GM12878 (cell line): ENCODE measurements around the gene ASTL. TPM values are rescaled to one million over a fixed set of nuclear protein-coding genes. Genes with fewer than 3 reads are reported as not detected.
A peak's percentile ranks its signal among the peaks of the same experiment; 100 is the strongest.

ENCODE experiments used
- ATAC-seq: fragments of 200-7000 bp; cut with Tn5 transposase; 3 replicates; pipeline ENCODE4 v1.9.1; 2020; ENCODE audit warnings: mild to moderate bottlenecking, moderate library complexity
- BruUV-seq: library from RNA; stranded (reverse); fragments of 400-500 nt; replicated peaks from 2 replicates; lab custom pipeline; 2021; lab: Mats Ljungman, UMichigan
- CTCF ChIA-PET: fragments of 300-600 bp; sonication (Branson Sonifier 250); formaldehyde crosslinking; extraction: SDS; loops from one replicate; lab custom pipeline; 2021; ENCODE audit warnings: inconsistent platforms; lab: Yijun Ruan, JAX
- POLR2A ChIA-PET: fragments of 350-600 bp; formaldehyde crosslinking; extraction: SDS; loops from one replicate; lab custom pipeline; 2021; ENCODE audit warnings: inconsistent platforms; lab: Charles Lee
- RAD21 ChIA-PET: fragments of 300-600 bp; sonication (Branson Sonifier 250); formaldehyde crosslinking; loops from one replicate; lab custom pipeline; 2023; ENCODE audit warnings: antibody characterized with exemption; ENCODE audit not compliant: unreplicated experiment; lab: Charles Lee
- SMC1A ChIA-PET: fragments of 300-600 bp; sonication (Branson Sonifier 250); formaldehyde crosslinking; loops from one replicate; lab custom pipeline; 2023; ENCODE audit not compliant: unreplicated experiment, uncharacterized antibody; lab: Charles Lee
- DNase-seq: peaks from one replicate; pipeline ENCODE4 v3.0.0-alpha.2; 2011; ENCODE audit warnings: low read depth, low spot score
- FAIRE-seq: peaks from 3 replicates; lab custom pipeline; 2011; peaks lifted over from hg19 to GRCh38; lab: Jason Lieb, UNC
- H2AFZ ChIP-seq: 2 replicates; pipeline ENCODE4 v1.6.0; 2011; ENCODE audit warnings: low read depth, low read length, control low read depth; ENCODE audit not compliant: control insufficient read depth
- H3K27ac ChIP-seq: 2 replicates; pipeline ENCODE4 v1.5.1; 2011; ENCODE audit warnings: control low read depth; ENCODE audit not compliant: control insufficient read depth, insufficient read depth
- H3K27me3 ChIP-seq, 2 experiments: replicated peaks in 1 of 2; 2 replicates each; pipeline versions ENCODE4 v1.6.0 to v1.6.1; 2011; ENCODE audit warnings: low read length in 1 of 2; ENCODE audit not compliant: control insufficient read depth in 2 of 2, insufficient read depth in 2 of 2
- H3K36me3 ChIP-seq, 2 experiments: 2 replicates each; pipeline ENCODE4 v1.5.1; 2011; ENCODE audit warnings: low read length in 1 of 2; ENCODE audit not compliant: control insufficient read depth in 2 of 2, insufficient read depth in 2 of 2
- H3K4me1 ChIP-seq: 2 replicates; pipeline ENCODE4 v1.6.1; 2011; ENCODE audit warnings: mild to moderate bottlenecking, low read length, moderate library complexity, mixed read lengths; ENCODE audit not compliant: control insufficient read depth, insufficient read depth
- H3K4me2 ChIP-seq: 2 replicates; pipeline ENCODE4 v1.6.0; 2011; ENCODE audit warnings: control low read depth; ENCODE audit not compliant: control insufficient read depth, insufficient read depth
- H3K4me3 ChIP-seq: fragments of 200-600 bp; sonication (generic); 2 replicates; pipeline ENCODE4 v1.5.1; 2016
- H3K79me2 ChIP-seq: 2 replicates; pipeline ENCODE4 v1.6.0; 2011; ENCODE audit warnings: low read length; ENCODE audit not compliant: control insufficient read depth, insufficient read depth
- H3K9ac ChIP-seq: 2 replicates; pipeline ENCODE4 v1.8.0; 2011; ENCODE audit warnings: low read length, control low read depth, mixed read lengths; ENCODE audit not compliant: control insufficient read depth, insufficient read depth
- H3K9me3 ChIP-seq: replicated peaks from 3 replicates; pipeline ENCODE4 v1.5.1; 2011; ENCODE audit warnings: mild to moderate bottlenecking, low read length; ENCODE audit not compliant: control insufficient read depth, insufficient read depth
- H4K20me1 ChIP-seq: 2 replicates; pipeline ENCODE4 v1.6.0; 2011; ENCODE audit not compliant: control insufficient read depth, insufficient read depth
- HDGF ChIP-seq: fragments of 450-650 bp; IDR thresholded peaks from 2 replicates; pipeline ENCODE4 v1.6.1; 2016; ENCODE audit warnings: antibody characterized with exemption
- WGBS: methylation state at CpG from one replicate; pipeline ENCODE4 v1.1.6; 2016; ENCODE audit warnings: low lambda C conversion rate; ENCODE audit not compliant: insufficient replicate concordance, insufficient coverage; ENCODE audit errors: missing lambda C conversion rate; 5-methylcytosine and 5-hydroxymethylcytosine counted together
- in situ Hi-C: fragments of 300-500 bp; cut with MboI; formaldehyde crosslinking; loops from 9 replicates; pipeline ENCODE4 v1.14.3; 2018; ENCODE audit warnings: mixed read lengths
- intact Hi-C: fragments of 100-400 bp; cut with micrococcal nuclease; formaldehyde crosslinking; loops from one replicate; pipeline ENCODE4 v1.14.2; 2022; ENCODE audit not compliant: unreplicated experiment
- polyA plus RNA-seq, 11 experiments: library from polyadenylated mRNA; depleted of rRNA in 4 of 11; unstranded in 6 of 11; stranded (reverse) in 5 of 11; fragments of >200 nt; fragmentation: Nextera tagmentation in 4 of 11; fragmentation: Illumina TruSeq in 1 of 11; extraction: Ambion mirVana in 4 of 11; extraction: Trizol in 1 of 11; gene quantifications; 1 replicate in 1 of 11; 2 replicates in 10 of 11; pipeline versions ENCODE4 v1.2.1 to v1.2.3, GENCODE V29; 2011 to 2016; ENCODE audit warnings: inconsistent platforms in 2 of 11, missing spikeins in 2 of 11, low read depth in 1 of 11
- total RNA-seq, 4 experiments: library from RNA; depleted of rRNA in 3 of 4; stranded (reverse); fragments of >200 nt in 3 of 4; fragmentation: Illumina TruSeq in 1 of 4; extraction: Trizol in 1 of 4; gene quantifications; 2 replicates each; pipeline versions ENCODE4 v1.2.1 to v1.2.3, GENCODE V29; 2013 to 2021
- TF ChIP-seq, protein P1 (sequence below): fragments of 450-650 bp; formaldehyde crosslinking; IDR thresholded peaks from 2 replicates; pipeline ENCODE4 v1.5.0; 2022; ENCODE audit warnings: mild to moderate bottlenecking, missing genetic modification characterization

Gene ASTL
- total and polyA plus RNA-seq, 10 of the 15 experiments (the other 5 are each of a cell fraction or from before 2014, with no cell fraction given) = 0.18 to 1.0 (median 0.38) TPM; not detected in 4

DNA sequence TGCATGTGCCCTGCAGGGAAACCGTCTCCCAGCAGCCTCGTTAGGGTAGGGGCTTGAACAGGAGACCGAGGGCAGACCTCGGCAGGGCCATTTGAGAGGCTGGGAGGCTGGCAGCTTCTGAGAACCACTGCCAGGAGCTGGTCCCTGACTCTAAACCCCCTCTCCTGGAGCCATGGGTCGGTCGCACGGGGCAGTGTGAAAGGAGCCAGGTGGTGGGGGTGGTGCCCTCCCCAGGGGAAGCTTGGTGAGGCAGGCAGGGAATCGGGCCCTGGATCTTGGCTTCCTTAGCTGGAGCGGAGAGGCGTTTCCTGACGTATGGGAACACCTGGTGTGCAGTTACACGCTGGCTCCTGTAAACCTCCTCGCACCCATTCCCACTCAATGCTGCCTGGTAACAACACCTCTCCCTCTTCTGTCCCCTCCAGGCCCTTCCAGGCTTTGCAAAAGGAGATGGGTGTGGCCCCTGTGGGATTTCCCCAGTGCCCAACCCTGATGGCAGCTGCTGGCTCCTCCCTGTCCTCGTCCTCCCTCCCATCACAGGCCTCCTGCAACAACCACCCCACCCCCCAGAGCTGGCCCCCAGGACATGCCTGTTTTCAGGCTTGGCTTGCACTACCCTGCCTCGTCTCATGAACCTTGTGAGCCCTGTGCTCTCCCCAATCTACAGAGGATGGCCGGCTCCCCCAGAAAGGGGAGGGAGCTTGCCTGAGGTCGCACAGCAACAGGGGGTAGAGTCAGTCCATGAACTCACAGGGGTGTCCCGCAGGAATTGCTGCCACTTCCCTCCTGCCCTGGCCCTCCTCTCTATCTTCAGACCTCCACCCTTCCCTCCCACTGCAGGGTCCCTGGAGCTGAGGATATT lies 46.4 kb downstream of the ASTL start:
- FAIRE-seq (no peak), ATAC-seq (peak; percentile 48), DNase-seq (no peak)
- no TSS peak for BruUV-seq
- WGBS = 35% methylated on average over 18 of the region's 18 CpGs
- Histone ChIP-seq H3K27me3 (no peaks in the 10 kb centered on the region), H2AFZ (no peak overlapping the region), H3K9me3 (no peaks in the 10 kb centered on the region), H3K9ac (no peak overlapping the region), H3K79me2 (no peaks in the 10 kb centered on the region), H3K4me1 (no peaks in the 10 kb centered on the region), H3K27ac (no peak overlapping the region), H3K4me2 (no peak overlapping the region), H4K20me1 (no peaks in the 10 kb centered on the region), H3K36me3 (no peaks in the 10 kb centered on the region), H3K4me3 (no peak overlapping the region)
- ChIA-PET RAD21 (no interaction called here), POLR2A (no interaction called here), CTCF (no interaction called here), SMC1A (no interaction called here)
- TF ChIP-seq, protein P1, sequence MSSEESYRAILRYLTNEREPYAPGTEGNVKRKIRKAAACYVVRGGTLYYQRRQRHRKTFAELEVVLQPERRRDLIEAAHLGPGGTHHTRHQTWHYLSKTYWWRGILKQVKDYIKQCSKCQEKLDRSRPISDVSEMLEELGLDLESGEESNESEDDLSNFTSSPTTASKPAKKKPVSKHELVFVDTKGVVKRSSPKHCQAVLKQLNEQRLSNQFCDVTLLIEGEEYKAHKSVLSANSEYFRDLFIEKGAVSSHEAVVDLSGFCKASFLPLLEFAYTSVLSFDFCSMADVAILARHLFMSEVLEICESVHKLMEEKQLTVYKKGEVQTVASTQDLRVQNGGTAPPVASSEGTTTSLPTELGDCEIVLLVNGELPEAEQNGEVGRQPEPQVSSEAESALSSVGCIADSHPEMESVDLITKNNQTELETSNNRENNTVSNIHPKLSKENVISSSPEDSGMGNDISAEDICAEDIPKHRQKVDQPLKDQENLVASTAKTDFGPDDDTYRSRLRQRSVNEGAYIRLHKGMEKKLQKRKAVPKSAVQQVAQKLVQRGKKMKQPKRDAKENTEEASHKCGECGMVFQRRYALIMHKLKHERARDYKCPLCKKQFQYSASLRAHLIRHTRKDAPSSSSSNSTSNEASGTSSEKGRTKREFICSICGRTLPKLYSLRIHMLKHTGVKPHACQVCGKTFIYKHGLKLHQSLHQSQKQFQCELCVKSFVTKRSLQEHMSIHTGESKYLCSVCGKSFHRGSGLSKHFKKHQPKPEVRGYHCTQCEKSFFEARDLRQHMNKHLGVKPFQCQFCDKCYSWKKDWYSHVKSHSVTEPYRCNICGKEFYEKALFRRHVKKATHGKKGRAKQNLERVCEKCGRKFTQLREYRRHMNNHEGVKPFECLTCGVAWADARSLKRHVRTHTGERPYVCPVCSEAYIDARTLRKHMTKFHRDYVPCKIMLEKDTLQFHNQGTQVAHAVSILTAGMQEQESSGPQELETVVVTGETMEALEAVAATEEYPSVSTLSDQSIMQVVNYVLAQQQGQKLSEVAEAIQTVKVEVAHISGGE (CRISPR knock-in tag) = no peak
- no peak for TF ChIP-seq HDGF
- in situ Hi-C loops = no loop called here
- intact Hi-C loops = no loop called here
